HepG2 (cell line): Measurements from ENCODE around the gene ARHGAP22. TPM values are rescaled to one million over a fixed set of nuclear protein-coding genes. Genes with fewer than 3 reads are reported as not detected.

Experiments used
- ATAC-seq: fragments of 200-7000 bp; cut with Tn5 transposase; 3 replicates; pipeline ENCODE4 v1.9.1; 2020; ENCODE audit warnings: mild to moderate bottlenecking, moderate library complexity
- BruUV-seq: library from RNA; stranded (reverse); fragments of 400-500 nt; replicated peaks from 2 replicates; lab custom pipeline; 2021; lab: Mats Ljungman, UMichigan
- CTCF ChIA-PET: fragments of 300-600 bp; formaldehyde crosslinking; extraction: SDS; loops from one replicate; lab custom pipeline; 2021; ENCODE audit warnings: low total read pairs, inconsistent platforms, low intra/inter-chr PET ratio; lab: Yijun Ruan, JAX
- POLR2A ChIA-PET: fragments of 350-600 bp; sonication (Branson Sonifier 250); formaldehyde crosslinking; loops from one replicate; lab custom pipeline; 2020; ENCODE audit warnings: antibody characterized with exemption, inconsistent platforms; lab: Yijun Ruan, JAX
- DNase-seq: peaks from one replicate; pipeline ENCODE4 v3.0.0-alpha.2; 2015; ENCODE audit warnings: low spot score
- FAIRE-seq: peaks from 3 replicates; lab custom pipeline; 2011; peaks lifted over from hg19 to GRCh38; lab: Jason Lieb, UNC
- H2AFZ ChIP-seq: one replicate; pipeline ENCODE4 v1.6.1; 2011; ENCODE audit warnings: low read length, inconsistent platforms
- H3K27ac ChIP-seq: fragments of 300-600 bp; 3 replicates; pipeline ENCODE4 v1.8.0; 2011; ENCODE audit warnings: mixed run types, mild to moderate bottlenecking, mixed read lengths, low read length, inconsistent platforms; ENCODE audit not compliant: insufficient read depth; ENCODE audit errors: extremely low read length
- H3K27me3 ChIP-seq, 2 experiments: fragments of 200-600 bp in 1 of 2; 2 replicates in 1 of 2; 3 replicates in 1 of 2; pipeline versions ENCODE4 v1.6.0 to v1.8.0; 2011; ENCODE audit warnings: low read length in 2 of 2, mild to moderate bottlenecking in 2 of 2, moderate library complexity in 2 of 2, inconsistent platforms in 1 of 2; ENCODE audit not compliant: insufficient read depth in 2 of 2, control insufficient read depth in 1 of 2
- H3K36me3 ChIP-seq, 2 experiments: fragments of 200-600 bp in 1 of 2; replicated peaks in 1 of 2; 2 replicates in 1 of 2; 3 replicates in 1 of 2; pipeline versions ENCODE4 v1.5.1 to v1.8.0; 2011; ENCODE audit warnings: low read length in 2 of 2, inconsistent platforms in 1 of 2; ENCODE audit not compliant: insufficient read depth in 2 of 2, control insufficient read depth in 1 of 2
- H3K4me1 ChIP-seq: 2 replicates; pipeline ENCODE4 v1.5.1; 2012; ENCODE audit warnings: low read length, inconsistent platforms; ENCODE audit not compliant: insufficient read depth
- H3K4me2 ChIP-seq: 2 replicates; pipeline ENCODE4 v1.6.0; 2011; ENCODE audit warnings: low read depth, low read length, inconsistent platforms
- H3K4me3 ChIP-seq, 3 experiments: fragments of 200-600 bp in 1 of 3; sonication (generic), shearing (Covaris generic) in 1 of 3; replicated peaks in 1 of 3; 2 replicates each; pipeline ENCODE4 v1.5.1; 2011 to 2016; ENCODE audit warnings: low read length in 3 of 3, inconsistent platforms in 2 of 3, low read depth in 2 of 3, mild to moderate bottlenecking in 2 of 3, control low read depth in 1 of 3, mixed read lengths in 1 of 3; ENCODE audit not compliant: insufficient read depth in 1 of 3
- H3K79me2 ChIP-seq: one replicate; pipeline ENCODE4 v1.6.1; 2011; ENCODE audit warnings: low read length, inconsistent platforms; ENCODE audit not compliant: insufficient read depth
- H3K9ac ChIP-seq: 2 replicates; pipeline ENCODE4 v1.6.0; 2011; ENCODE audit warnings: mild to moderate bottlenecking, low read depth, low read length, inconsistent platforms; ENCODE audit not compliant: insufficient read depth
- H3K9me3 ChIP-seq: 2 replicates; pipeline ENCODE4 v1.5.1; 2012; ENCODE audit warnings: mild to moderate bottlenecking, low read length
- H4K20me1 ChIP-seq: 2 replicates; pipeline ENCODE4 v1.6.0; 2011; ENCODE audit warnings: inconsistent platforms, mild to moderate bottlenecking, low read length, moderate library complexity; ENCODE audit not compliant: insufficient read depth
- ADNP ChIP-seq: sonication (generic); formaldehyde crosslinking; IDR thresholded peaks from 2 replicates; pipeline ENCODE4 v1.4.0; 2020; ENCODE audit warnings: missing genetic modification reagents
- CTCF ChIP-seq: sonication (generic); formaldehyde crosslinking; IDR thresholded peaks from 2 replicates; pipeline ENCODE4 v1.5.0; 2020; ENCODE audit warnings: mild to moderate bottlenecking, missing genetic modification reagents, moderate library complexity
- ELF1 ChIP-seq: sonication (generic); formaldehyde crosslinking; IDR thresholded peaks from 2 replicates; pipeline ENCODE4 v1.4.0; 2020; ENCODE audit warnings: missing genetic modification reagents
- ELF3 ChIP-seq: IDR thresholded peaks from 2 replicates; pipeline ENCODE4 v1.6.1; 2016; ENCODE audit warnings: missing genetic modification reagents, missing compliant biosample characterization
- KAT7 ChIP-seq: IDR thresholded peaks from 2 replicates; pipeline ENCODE4 v1.6.1; 2018; ENCODE audit warnings: borderline replicate concordance, missing compliant biosample characterization
- KDM3A ChIP-seq: IDR thresholded peaks from 2 replicates; pipeline ENCODE4 v1.6.1; 2018; ENCODE audit warnings: low read depth, missing compliant biosample characterization
- MLX ChIP-seq: IDR thresholded peaks from 2 replicates; pipeline ENCODE4 v1.6.1; 2016
- MTF2 ChIP-seq: sonication (generic); formaldehyde crosslinking; IDR thresholded peaks from 2 replicates; pipeline ENCODE4 v1.5.0; 2020; ENCODE audit warnings: missing genetic modification reagents, borderline replicate concordance
- PAWR ChIP-seq: sonication (generic); formaldehyde crosslinking; IDR thresholded peaks from 2 replicates; pipeline ENCODE4 v1.4.0; 2020; ENCODE audit warnings: missing genetic modification reagents, mild to moderate bottlenecking, borderline replicate concordance
- RARA ChIP-seq: IDR thresholded peaks from 2 replicates; pipeline ENCODE4 v1.6.1; 2016; ENCODE audit warnings: missing genetic modification reagents, missing compliant biosample characterization
- TEAD3 ChIP-seq: optimal IDR thresholded peaks from 2 replicates; pipeline ENCODE3; 2016; ENCODE audit warnings: borderline replicate concordance
- ZBTB20 ChIP-seq: sonication (generic); formaldehyde crosslinking; IDR thresholded peaks from 2 replicates; pipeline ENCODE4 v1.8.1; 2023; ENCODE audit warnings: missing genetic modification reagents, low read depth, mild to moderate bottlenecking, borderline replicate concordance
- ZFP90 ChIP-seq: sonication (generic); formaldehyde crosslinking; IDR thresholded peaks from 2 replicates; pipeline ENCODE4 v1.8.0; 2022; ENCODE audit warnings: missing genetic modification reagents, mild to moderate bottlenecking, inconsistent platforms, borderline replicate concordance
- ZKSCAN1 ChIP-seq: fragments of 150-350 bp; IDR thresholded peaks from 2 replicates; pipeline ENCODE4 v1.6.1; 2014; ENCODE audit warnings: low read length
- ZMAT3 ChIP-seq: sonication (generic); formaldehyde crosslinking; conservative IDR thresholded peaks from 2 replicates; pipeline ENCODE4 v1.7.0; 2021; ENCODE audit warnings: missing genetic modification reagents
- ZNF432 ChIP-seq: sonication (generic); formaldehyde crosslinking; IDR thresholded peaks from 2 replicates; pipeline ENCODE4 v1.5.0; 2020; ENCODE audit warnings: missing genetic modification reagents, mild to moderate bottlenecking, borderline replicate concordance
- ZZZ3 ChIP-seq: sonication (generic); formaldehyde crosslinking; IDR thresholded peaks from 2 replicates; pipeline ENCODE4 v1.4.0; 2020; ENCODE audit warnings: missing genetic modification reagents, mild to moderate bottlenecking, borderline replicate concordance
- WGBS: methylation state at CpG from one replicate; pipeline ENCODE4 v1.1.6; 2017; ENCODE audit warnings: low lambda C conversion rate; 5-methylcytosine and 5-hydroxymethylcytosine counted together
- in situ Hi-C: cut with HindIII; loops from 2 replicates; pipeline ENCODE4 v1.10.0; 2017; ENCODE audit warnings: low pct_unique_long_range_greater_than_20kb; ENCODE audit not compliant: extremely low pct_ligation_motif_present
- intact Hi-C: fragments of 100-400 bp; cut with micrococcal nuclease; formaldehyde crosslinking; loops from one replicate; pipeline ENCODE4 v1.10.0; 2022; ENCODE audit not compliant: unreplicated experiment
- polyA plus RNA-seq, 8 experiments: library from polyadenylated mRNA; depleted of rRNA in 3 of 8; stranded (reverse) in 7 of 8; unstranded in 1 of 8; fragments of >200 nt; fragmentation: Illumina TruSeq in 4 of 8; extraction: Trizol in 4 of 8; gene quantifications; 2 replicates each; pipeline versions ENCODE4 v1.2.1 to v1.2.3, GENCODE V29; 2011 to 2016; ENCODE audit warnings: low read depth in 4 of 8, missing spikeins in 1 of 8, mixed read lengths in 1 of 8; ENCODE audit not compliant: insufficient read depth in 1 of 8
- total RNA-seq, 5 experiments: library from RNA; depleted of rRNA; stranded (reverse); fragments of >200 nt; fragmentation: Illumina TruSeq; extraction: Trizol; gene quantifications; 2 replicates each; pipeline ENCODE4 v1.2.3, GENCODE V29; 2016; ENCODE audit warnings: low read depth in 1 of 5
- TF ChIP-seq, protein P1 (sequence below): sonication (generic); formaldehyde crosslinking; IDR thresholded peaks from 2 replicates; pipeline ENCODE4 v1.8.0; 2022; ENCODE audit warnings: mild to moderate bottlenecking, missing genetic modification reagents, moderate library complexity
- TF ChIP-seq, protein P2 (sequence below): sonication (generic); formaldehyde crosslinking; IDR thresholded peaks from 2 replicates; pipeline ENCODE4 v1.4.0; 2020; ENCODE audit warnings: missing genetic modification reagents
- TF ChIP-seq, protein P3 (sequence below): sonication (generic); formaldehyde crosslinking; IDR thresholded peaks from 2 replicates; pipeline ENCODE4 v1.4.0; 2020; ENCODE audit warnings: mild to moderate bottlenecking, missing genetic modification reagents

The ARHGAP22 gene
- total and polyA plus RNA-seq, 2 of the 13 experiments (the other 11 are each of a cell fraction or from before 2014, with no cell fraction given), result 0.08 to 0.38 TPM

DNA sequence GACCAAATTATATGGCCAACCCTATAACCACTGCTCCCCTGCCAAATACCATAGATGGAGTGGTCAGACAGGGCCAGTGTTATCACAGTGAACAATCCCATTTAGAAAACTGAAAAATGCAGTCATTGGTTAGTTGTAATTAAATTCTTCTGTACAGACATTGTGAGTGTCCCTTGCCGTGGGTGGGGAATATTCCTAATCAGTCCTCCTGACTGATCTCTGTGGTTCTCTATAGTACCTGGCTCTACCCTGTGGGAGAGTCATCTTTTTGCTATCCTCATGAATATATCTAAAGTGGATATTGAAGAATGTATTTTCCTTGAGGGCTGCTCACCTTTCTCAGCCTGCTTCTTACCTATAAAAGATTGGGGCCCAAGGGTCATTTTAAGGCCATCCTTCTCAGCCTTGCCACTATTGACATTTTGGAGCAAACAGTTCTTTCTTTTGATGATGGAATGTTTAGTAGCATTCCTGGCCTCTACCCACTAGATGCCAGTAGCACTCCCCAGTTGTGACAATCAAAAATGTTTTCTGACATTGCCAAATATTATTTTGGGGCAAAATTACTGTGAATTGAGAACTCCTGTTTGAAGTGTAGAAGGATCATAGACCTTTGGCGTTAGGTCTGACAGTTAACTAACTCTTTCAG is 188.2 kb downstream of the ARHGAP22 start:
- no TSS peak for BruUV-seq
- CTCF ChIA-PET, result interaction anchor here (1.1 kb wide), 1 partner anchor 90 kb away, joined by 4 read pairs; no protein-coding TSS in a partner anchor
- TF ChIP-seq ADNP (CRISPR knock-in tag), result no peak
- no peak for TF ChIP-seq ZNF432 (CRISPR knock-in tag)
- TF ChIP-seq ZBTB20 (CRISPR knock-in tag), result no peak
- TF ChIP-seq, protein P1, sequence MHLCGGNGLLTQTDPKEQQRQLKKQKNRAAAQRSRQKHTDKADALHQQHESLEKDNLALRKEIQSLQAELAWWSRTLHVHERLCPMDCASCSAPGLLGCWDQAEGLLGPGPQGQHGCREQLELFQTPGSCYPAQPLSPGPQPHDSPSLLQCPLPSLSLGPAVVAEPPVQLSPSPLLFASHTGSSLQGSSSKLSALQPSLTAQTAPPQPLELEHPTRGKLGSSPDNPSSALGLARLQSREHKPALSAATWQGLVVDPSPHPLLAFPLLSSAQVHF (CRISPR knock-in tag), result no peak
- peak; percentile 43 for TF ChIP-seq CTCF (CRISPR knock-in tag)
- TF ChIP-seq, protein P2, sequence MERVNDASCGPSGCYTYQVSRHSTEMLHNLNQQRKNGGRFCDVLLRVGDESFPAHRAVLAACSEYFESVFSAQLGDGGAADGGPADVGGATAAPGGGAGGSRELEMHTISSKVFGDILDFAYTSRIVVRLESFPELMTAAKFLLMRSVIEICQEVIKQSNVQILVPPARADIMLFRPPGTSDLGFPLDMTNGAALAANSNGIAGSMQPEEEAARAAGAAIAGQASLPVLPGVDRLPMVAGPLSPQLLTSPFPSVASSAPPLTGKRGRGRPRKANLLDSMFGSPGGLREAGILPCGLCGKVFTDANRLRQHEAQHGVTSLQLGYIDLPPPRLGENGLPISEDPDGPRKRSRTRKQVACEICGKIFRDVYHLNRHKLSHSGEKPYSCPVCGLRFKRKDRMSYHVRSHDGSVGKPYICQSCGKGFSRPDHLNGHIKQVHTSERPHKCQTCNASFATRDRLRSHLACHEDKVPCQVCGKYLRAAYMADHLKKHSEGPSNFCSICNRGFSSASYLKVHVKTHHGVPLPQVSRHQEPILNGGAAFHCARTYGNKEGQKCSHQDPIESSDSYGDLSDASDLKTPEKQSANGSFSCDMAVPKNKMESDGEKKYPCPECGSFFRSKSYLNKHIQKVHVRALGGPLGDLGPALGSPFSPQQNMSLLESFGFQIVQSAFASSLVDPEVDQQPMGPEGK (CRISPR knock-in tag), result no peak
- no peak for TF ChIP-seq PAWR (CRISPR knock-in tag)
- TF ChIP-seq MLX (CRISPR knock-in tag), result no peak
- TF ChIP-seq ZFP90 (CRISPR knock-in tag), result no peak
- TF ChIP-seq MTF2 (CRISPR knock-in tag), result no peak
- TF ChIP-seq ZMAT3, result no peak
- TF ChIP-seq KAT7, result no peak
- no peak for TF ChIP-seq KDM3A (CRISPR knock-in tag)
- TF ChIP-seq ZKSCAN1, result no peak
- TF ChIP-seq, protein P3, sequence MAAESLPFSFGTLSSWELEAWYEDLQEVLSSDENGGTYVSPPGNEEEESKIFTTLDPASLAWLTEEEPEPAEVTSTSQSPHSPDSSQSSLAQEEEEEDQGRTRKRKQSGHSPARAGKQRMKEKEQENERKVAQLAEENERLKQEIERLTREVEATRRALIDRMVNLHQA, result no peak
- peak; percentile 74 for TF ChIP-seq TEAD3 (CRISPR knock-in tag)
- peak; percentile 60 for TF ChIP-seq RARA (CRISPR knock-in tag)
- no peak for TF ChIP-seq ELF1 (CRISPR knock-in tag)
- no peak for TF ChIP-seq ZZZ3 (CRISPR knock-in tag)
- no peak for TF ChIP-seq ELF3

More for the DNA sequence above, 188.2 kb downstream of the ARHGAP22 start:
- in situ Hi-C loops (no loop called here), intact Hi-C loops (loop anchor here (10.0 kb wide), 1 partner anchor 52 kb away; no protein-coding TSS in a partner anchor)
- H3K27ac ChIP-seq, result no peak overlapping the region
- 66% methylated on average over 2 of the region's 2 CpGs for WGBS
- no peak overlapping the region for H3K9ac ChIP-seq
- H3K27me3 ChIP-seq, result no peaks in the 10 kb centered on the region
- H3K4me3 ChIP-seq, result no peak overlapping the region
- no peak overlapping the region for H2AFZ ChIP-seq
- no peak for FAIRE-seq
- H3K79me2 ChIP-seq, result no peaks in the 10 kb centered on the region
- H3K4me2 ChIP-seq, result no peak overlapping the region
- H4K20me1 ChIP-seq, result no peaks in the 10 kb centered on the region
- peak; percentile 37 for DNase-seq
- peaks cover 36% of the 10 kb centered on the region for H3K4me1 ChIP-seq
- H3K9me3 ChIP-seq, result no peaks in the 10 kb centered on the region
- POLR2A ChIA-PET, result no interaction called here
- H3K36me3 ChIP-seq, result peaks cover 0 to 7% of the 10 kb centered on the region in 2 experiments; a peak in 1 of 5 replicates
- peak; percentile 75 for ATAC-seq
